ENCODE measurements around the gene MARK3. TPM values are rescaled to one million over a fixed set of nuclear protein-coding genes. Genes with fewer than 3 reads are reported as not detected.

The MARK3 gene
- 225 and 244 TPM in 2 replicates for total RNA-seq (2013; cell fraction: nucleolus; rRNA removed)
- total RNA-seq (2014; rRNA removed) = 39.6 and 43.3 TPM in 2 replicates
- total RNA-seq (2014; rRNA removed; fragmentation: Illumina TruSeq; extraction: Trizol) = 48.0 and 48.3 TPM in 2 replicates
- total RNA-seq (2021) = 51.9 and 59.3 TPM in 2 replicates
- 36.8 TPM for polyA plus RNA-seq (2011; ENCODE audit: low read depth)
- polyA plus RNA-seq (2011; rRNA removed) = 75.1 and 85.6 TPM in 2 replicates
- 40.5 and 46.1 TPM in 2 replicates for polyA plus RNA-seq (2011; cell fraction: cytosol; rRNA removed)
- 90.2 and 95.2 TPM in 2 replicates for polyA plus RNA-seq (2011; cell fraction: nucleus; rRNA removed)
- polyA plus RNA-seq (2012) = 39.8 and 47.5 TPM in 2 replicates
- polyA plus RNA-seq (2014; fragmentation: Illumina TruSeq; extraction: Trizol) = 50.7 and 52.0 TPM in 2 replicates
- polyA plus RNA-seq (2014; fragmentation: Nextera tagmentation; extraction: Ambion mirVana) = 10 to 100 TPM; 10.7 to 19.8 TPM
- 43.2 and 49.9 TPM in 2 replicates for polyA plus RNA-seq (2014; rRNA removed)
- 10 to 100 TPM; 28.6 to 31.0 TPM for polyA plus RNA-seq (2016; fragmentation: Nextera tagmentation; extraction: Ambion mirVana)
- 73.2 and 80.4 TPM in 2 replicates for polyA minus RNA-seq (2011; rRNA and poly(A)+ RNA removed)
- polyA minus RNA-seq (2011; cell fraction: cytosol; rRNA and poly(A)+ RNA removed) = 15.8 and 21.0 TPM in 2 replicates
- 63.7 and 92.2 TPM in 2 replicates for polyA minus RNA-seq (2011; cell fraction: nucleus; rRNA and poly(A)+ RNA removed)
- Bru-seq, nascent RNA = percentile 84 among the genes with signal in this experiment
- BruChase-seq, experiment 1, labeled RNA remaining after a 6-hour chase = percentile 90 among the genes with signal in this experiment
- percentile 89 among the genes with signal in this experiment for BruChase-seq, experiment 2, labeled RNA remaining after a 2-hour chase
- long read RNA-seq, experiment 1, partial matches to known transcripts = 0 of 2 reads
- long read RNA-seq, experiment 1, other reads (novel, unspliced or antisense) = 2 of 2 reads
- long read RNA-seq, experiment 2, partial matches to known transcripts = 11 of 25 reads
- long read RNA-seq, experiment 2, other reads (novel, unspliced or antisense) = 10 of 25 reads

DNA sequence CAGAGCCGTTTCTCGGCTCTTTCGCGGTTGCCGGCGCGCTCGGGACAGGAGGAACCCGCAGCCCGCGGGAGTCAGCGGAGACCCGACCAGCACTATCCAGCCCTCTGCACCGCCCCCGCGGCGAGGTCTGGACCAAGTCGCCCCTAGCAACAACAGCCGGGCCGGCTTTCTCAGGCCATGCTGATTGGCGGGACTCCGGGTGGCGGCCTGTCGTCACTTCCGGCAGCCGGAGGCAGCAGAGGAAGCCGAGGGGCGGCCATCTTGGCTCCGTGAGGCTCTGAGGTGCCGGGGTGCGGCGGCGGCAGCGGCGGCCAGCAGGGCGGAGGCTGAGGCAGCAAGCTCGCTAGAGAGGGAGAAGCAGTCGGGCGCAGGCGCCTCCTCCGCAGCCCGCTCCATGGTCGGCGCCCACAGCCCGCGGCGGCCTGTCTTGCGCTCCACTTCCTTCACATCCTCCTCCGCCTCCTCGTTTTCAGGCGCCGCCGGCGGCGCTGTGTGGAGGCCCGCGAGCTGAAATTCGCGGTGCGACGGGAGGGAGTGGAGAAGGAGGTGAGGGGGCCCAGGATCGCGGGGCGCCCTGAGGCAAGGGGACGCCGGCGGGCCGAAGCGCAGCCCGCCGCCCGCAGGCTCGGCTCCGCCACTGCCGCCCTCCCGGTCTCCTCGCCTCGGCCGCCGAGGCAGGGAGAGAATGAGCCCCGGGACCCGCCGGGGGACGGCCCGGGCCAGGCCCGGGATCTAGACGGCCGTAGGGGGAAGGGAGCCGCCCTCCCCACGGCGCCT lies at the start of gene MARK3:
MARK3 (plus strand) TSS at position 264 of the 777 bp plus-strand sequence. CDS start 615 bp downstream, outside the sequence.
- Histone ChIP-seq H3K79me2 (ENCODE audit: control insufficient read depth, insufficient read depth, low read length) (peaks cover 50% of the 10 kb centered on the region), H3K4me3 (peak within 1 kb of the TSS; percentile 91), H3K27me3 (replicated peaks in 1 of 2; ENCODE audit: control insufficient read depth in 2 of 2, insufficient read depth in 2 of 2, low read length in 1 of 2) (no peaks in the 10 kb centered on the region), H3K9ac (ENCODE audit: control insufficient read depth, insufficient read depth, low read length) (peak within 1 kb of the TSS; percentile 91), H3K9me3 (replicated peaks; ENCODE audit: control insufficient read depth, insufficient read depth, low read length) (no peaks in the 10 kb centered on the region), H3K27ac (ENCODE audit: control insufficient read depth, insufficient read depth) (peak within 1 kb of the TSS; percentile 86), H4K20me1 (ENCODE audit: control insufficient read depth, insufficient read depth) (peaks cover 2% of the 10 kb centered on the region; the same call in 1 of the 2 replicates), H3K4me2 (ENCODE audit: control insufficient read depth, insufficient read depth) (peak within 1 kb of the TSS; percentile 97), H2AFZ (ENCODE audit: control insufficient read depth, low read depth, low read length) (peak within 1 kb of the TSS; percentile 97), H3K36me3 (ENCODE audit: control insufficient read depth in 2 of 2, insufficient read depth in 2 of 2, low read length in 1 of 2) (no peaks in the 10 kb centered on the region), H3K4me1 (ENCODE audit: control insufficient read depth, insufficient read depth, low read length) (peaks cover 13% of the 10 kb centered on the region)
- POLR2A ChIA-PET = interaction anchor here (0.6 to 2.2 kb wide), 6 partner anchors 9 to 179 kb away, joined by 3 to 6 read pairs (median 3); partner anchors contain the start of gene EIF5
- DNase-seq (ENCODE audit: low read depth, low spot score) (peak; percentile 64), ATAC-seq (peak; percentile 95), FAIRE-seq (peak; percentile 82)
- CTCF ChIA-PET = interaction anchor here (0.6 to 0.8 kb wide), 2 partner anchors 50 to 236 kb away, joined by 3 read pairs; no protein-coding TSS in a partner anchor
- RAD21 ChIA-PET (ENCODE audit: unreplicated experiment) = interaction anchor here (1.1 kb wide), 1 partner anchor 51 kb away, joined by 5 read pairs; the partner anchor contains the start of gene EIF5
- WGBS (ENCODE audit: insufficient coverage, insufficient replicate concordance, low lambda C conversion rate, missing lambda C conversion rate) = under 1% methylated on average over 68 of the region's 91 CpGs
- in situ Hi-C loops (cut with MboI) = no loop called here
- intact Hi-C loops (cut with micrococcal nuclease; ENCODE audit: unreplicated experiment) = loop anchor here (5.0 kb wide), 1 partner anchor 53 kb away; the partner anchor contains the start of gene EIF5
- no TSS peak for BruUV-seq (replicated peaks)
- SMC1A ChIA-PET (ENCODE audit: uncharacterized antibody, unreplicated experiment) = no interaction called here
- no peak for TF ChIP-seq RAD51 (IDR thresholded peaks at IDR 0.05)
- TF ChIP-seq KLF5 (IDR thresholded peaks at IDR 0.05; ENCODE audit: partially characterized antibody) = peak; percentile 66
- TF ChIP-seq STAT3 (IDR thresholded peaks at IDR 0.05; ENCODE audit: low read depth, low read length) = no peak
- TF ChIP-seq TCF7 (IDR thresholded peaks at IDR 0.05; ENCODE audit: borderline replicate concordance) = no peak
- TF ChIP-seq ZNF207 (IDR thresholded peaks at IDR 0.05; ENCODE audit: borderline replicate concordance) = no peak; the same call in 1 of the 2 replicates
- peak; percentile 69; the same call in 1 of the 2 replicates for TF ChIP-seq TAF1 (IDR thresholded peaks at IDR 0.05; ENCODE audit: borderline replicate concordance, low read depth, low read length)
- TF ChIP-seq RUNX3 (IDR thresholded peaks at IDR 0.05; ENCODE audit: low read length) = peak; percentile 63
- TF ChIP-seq EP300 (IDR thresholded peaks at IDR 0.05; ENCODE audit: borderline replicate concordance in 1 of 2, control insufficient read depth in 1 of 2, low read depth in 2 of 2, low read length in 2 of 2) = no peak
- no peak for TF ChIP-seq ASH2L (IDR thresholded peaks at IDR 0.05; ENCODE audit: borderline replicate concordance, low read depth)
- TF ChIP-seq, protein P1, sequence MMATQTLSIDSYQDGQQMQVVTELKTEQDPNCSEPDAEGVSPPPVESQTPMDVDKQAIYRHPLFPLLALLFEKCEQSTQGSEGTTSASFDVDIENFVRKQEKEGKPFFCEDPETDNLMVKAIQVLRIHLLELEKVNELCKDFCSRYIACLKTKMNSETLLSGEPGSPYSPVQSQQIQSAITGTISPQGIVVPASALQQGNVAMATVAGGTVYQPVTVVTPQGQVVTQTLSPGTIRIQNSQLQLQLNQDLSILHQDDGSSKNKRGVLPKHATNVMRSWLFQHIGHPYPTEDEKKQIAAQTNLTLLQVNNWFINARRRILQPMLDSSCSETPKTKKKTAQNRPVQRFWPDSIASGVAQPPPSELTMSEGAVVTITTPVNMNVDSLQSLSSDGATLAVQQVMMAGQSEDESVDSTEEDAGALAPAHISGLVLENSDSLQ (IDR thresholded peaks at IDR 0.05) = peak; percentile 87
- no peak; the same call in 1 of the 2 replicates for TF ChIP-seq SMARCA5 (IDR thresholded peaks at IDR 0.05)
- TF ChIP-seq ZNF274 (IDR thresholded peaks at IDR 0.05; ENCODE audit: insufficient read depth, insufficient read length) = no peak
- no peak for TF ChIP-seq HDAC6 (IDR thresholded peaks at IDR 0.05; ENCODE audit: unreplicated experiment)
- no peak for TF ChIP-seq MEF2A (IDR thresholded peaks at IDR 0.05; ENCODE audit: insufficient read depth, low read depth, low read length)
- TF ChIP-seq MXI1 (IDR thresholded peaks at IDR 0.05; ENCODE audit: low read depth, low read length) = peak; percentile 94
- no peak for TF ChIP-seq TCF3 (IDR thresholded peaks at IDR 0.05; ENCODE audit: borderline replicate concordance, insufficient read depth, low read depth, low read length)
- TF ChIP-seq POLR2A (IDR thresholded peaks at IDR 0.05; ENCODE audit: low read depth, low read length) = peak; percentile 96

All from GM12878 (cell line).